GM23338 (cell line): ENCODE measurements around the gene GNAI3. TPM values are rescaled to one million over a fixed set of nuclear protein-coding genes. Genes with fewer than 3 reads are reported as not detected.
A peak's percentile ranks its signal among the peaks of the same experiment; 100 is the strongest.

ENCODE experiments used
- ATAC-seq: fragments of 200-7000 bp; cut with Tn5 transposase; 3 replicates; pipeline ENCODE4 v1.9.1; 2020
- DNase-seq: peaks from one replicate; pipeline ENCODE4 v3.0.0-alpha.2; 2015; ENCODE audit warnings: low spot score
- H2AFZ ChIP-seq: fragments of 200-600 bp; sonication (generic); 2 replicates; pipeline ENCODE4 v1.8.0; 2016; ENCODE audit warnings: antibody characterized with exemption, mild to moderate bottlenecking, moderate library complexity
- H3F3A ChIP-seq: fragments of 200-600 bp; sonication (generic); replicated peaks from 2 replicates; pipeline ENCODE4 v1.8.0; 2017; ENCODE audit warnings: antibody characterized with exemption, mixed run types, low read depth
- H3K27ac ChIP-seq: fragments of 200-600 bp; sonication (generic); 2 replicates; pipeline ENCODE4 v1.6.1; 2016; ENCODE audit warnings: low read depth
- H3K27me3 ChIP-seq: fragments of 200-600 bp; sonication (generic); 2 replicates; pipeline ENCODE4 v1.8.0; 2016; ENCODE audit warnings: mild to moderate bottlenecking, mixed run types, moderate library complexity; ENCODE audit not compliant: insufficient read depth
- H3K36me3 ChIP-seq: fragments of 200-600 bp; sonication (generic); 2 replicates; pipeline ENCODE4 v1.8.0; 2016; ENCODE audit warnings: mild to moderate bottlenecking; ENCODE audit not compliant: insufficient read depth
- H3K4me1 ChIP-seq: fragments of 200-600 bp; sonication (generic); 2 replicates; pipeline ENCODE4 v1.8.0; 2016; ENCODE audit warnings: mild to moderate bottlenecking, moderate library complexity; ENCODE audit not compliant: insufficient read depth
- H3K4me2 ChIP-seq: fragments of 200-600 bp; sonication (generic); 2 replicates; pipeline ENCODE4 v1.7.1; 2017; ENCODE audit warnings: mixed run types
- H3K4me3 ChIP-seq: fragments of 200-600 bp; sonication (generic); 2 replicates; pipeline ENCODE4 v1.6.1; 2016; ENCODE audit warnings: mixed run types
- H3K79me2 ChIP-seq: fragments of 200-600 bp; sonication (generic); replicated peaks from 2 replicates; pipeline ENCODE4 v1.8.0; 2017; ENCODE audit warnings: mild to moderate bottlenecking; ENCODE audit not compliant: insufficient read depth
- H3K9me2 ChIP-seq: fragments of 200-600 bp; sonication (generic); 2 replicates; pipeline ENCODE4 v1.8.0; 2017; ENCODE audit not compliant: insufficient read depth
- H4K20me1 ChIP-seq: fragments of 200-600 bp; sonication (generic); replicated peaks from 2 replicates; pipeline ENCODE4 v1.8.0; 2017; ENCODE audit warnings: mild to moderate bottlenecking; ENCODE audit not compliant: insufficient read depth
- H3K27ac Mint-ChIP-seq: 2 replicates; pipeline ENCODE4 v1.8.0; 2020; ENCODE audit warnings: inconsistent platforms, mild to moderate bottlenecking, moderate library complexity, mixed read lengths
- H3K27me3 Mint-ChIP-seq: 3 replicates; pipeline ENCODE4 v1.8.0; 2022; ENCODE audit warnings: low read depth, mild to moderate bottlenecking, moderate library complexity, mixed read lengths, inconsistent platforms; ENCODE audit not compliant: insufficient read depth, poor library complexity
- H3K36me3 Mint-ChIP-seq: 3 replicates; pipeline ENCODE4 v1.8.0; 2021; ENCODE audit warnings: low read depth, mild to moderate bottlenecking, inconsistent platforms, moderate library complexity, mixed read lengths
- H3K4me1 Mint-ChIP-seq: 3 replicates; pipeline ENCODE4 v1.8.0; 2020; ENCODE audit warnings: mild to moderate bottlenecking, inconsistent platforms, mixed read lengths
- H3K4me3 Mint-ChIP-seq: 3 replicates; pipeline ENCODE4 v1.8.0; 2021; ENCODE audit warnings: moderate library complexity, mild to moderate bottlenecking, inconsistent platforms, mixed read lengths
- H3K9me3 Mint-ChIP-seq: 3 replicates; pipeline ENCODE4 v1.8.0; 2020; ENCODE audit warnings: moderate library complexity, mild to moderate bottlenecking, inconsistent platforms, mixed read lengths
- CREB1 ChIP-seq: fragments of 250-450 bp; sonication (Bioruptor Pico); IDR thresholded peaks from 2 replicates; pipeline ENCODE4 v1.5.0; 2020; ENCODE audit warnings: low read depth, mild to moderate bottlenecking, moderate library complexity
- JUNB ChIP-seq: IDR thresholded peaks from one replicate; pipeline ENCODE4 v1.6.1; 2016; ENCODE audit warnings: antibody characterized with exemption; ENCODE audit not compliant: unreplicated experiment
- REST ChIP-seq: IDR thresholded peaks from one replicate; pipeline ENCODE4 v1.6.1; 2018; ENCODE audit warnings: antibody characterized with exemption; ENCODE audit not compliant: unreplicated experiment
- STAT1 ChIP-seq: IDR thresholded peaks from one replicate; pipeline ENCODE4 v1.6.1; 2016; ENCODE audit warnings: antibody characterized with exemption; ENCODE audit not compliant: unreplicated experiment
- ZNF331 ChIP-seq: fragments of 250-450 bp; sonication (Bioruptor Pico); IDR thresholded peaks from 2 replicates; pipeline ENCODE4 v1.5.0; 2020; ENCODE audit warnings: low read depth, mild to moderate bottlenecking, moderate library complexity
- polyA plus RNA-seq: library from polyadenylated mRNA; unstranded; fragments of >200 nt; fragmentation: Nextera tagmentation; extraction: Ambion mirVana; gene quantifications from 2 replicates; pipeline ENCODE4 v1.2.1, GENCODE V29; 2016
- total RNA-seq: library from RNA; depleted of rRNA; stranded (reverse); fragments of >200 nt; shearing (Covaris generic); gene quantifications from 2 replicates; pipeline ENCODE4 v1.2.3, GENCODE V29; 2014
- TF ChIP-seq, protein P1 (sequence below), 2 experiments: fragments of 200-600 bp in 1 of 2; sonication (generic) in 1 of 2; conservative IDR thresholded peaks; 2 replicates each; pipeline versions ENCODE4 v1.5.1 to v1.6.1; 2016 to 2017; ENCODE audit warnings: antibody characterized with exemption in 2 of 2, low read depth in 2 of 2, mild to moderate bottlenecking in 2 of 2, moderate library complexity in 1 of 2

The GNAI3 gene
- total and polyA plus RNA-seq, 2 experiments from 2014 or later, result 4.5 to 10.2 TPM

DNA sequence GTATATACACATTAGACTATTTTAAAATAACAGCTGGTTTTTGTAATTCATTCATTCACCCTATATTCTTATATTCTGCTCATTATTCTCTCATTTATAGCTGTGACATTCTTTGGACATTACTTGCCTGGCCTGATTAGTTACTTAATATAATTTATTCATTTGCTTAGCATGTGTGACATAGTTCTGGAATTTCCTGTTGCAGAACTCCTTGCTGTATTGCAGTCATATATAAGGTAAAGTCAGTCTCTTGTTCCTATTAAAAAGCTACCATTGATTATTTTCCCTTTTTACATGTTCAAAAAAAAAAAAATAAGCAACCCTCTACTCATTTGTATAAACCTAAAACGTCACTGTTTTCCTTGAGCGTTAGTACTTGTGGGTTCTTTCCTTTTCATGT is 47.1 kb downstream of the GNAI3 start:
- no peak for TF ChIP-seq JUNB
- TF ChIP-seq REST, result no peak
- no peak overlapping the region for H3K27ac ChIP-seq
- H3K36me3 ChIP-seq, result peaks cover 15% of the 10 kb centered on the region; the same call in 1 of the 2 replicates
- no peak overlapping the region for H2AFZ ChIP-seq
- no peaks in the 10 kb centered on the region for H3K27me3 ChIP-seq
- ATAC-seq (no peak), DNase-seq (no peak)
- no peak overlapping the region for H3K4me2 ChIP-seq
- Mint-ChIP-seq H3K27ac (no peak overlapping the region), H3K9me3 (no peaks in the 10 kb centered on the region), H3K36me3 (peaks cover 11% of the 10 kb centered on the region; the same call in 2 of the 3 replicates), H3K27me3 (no peaks in the 10 kb centered on the region), H3K4me3 (no peak overlapping the region), H3K4me1 (peaks cover 2% of the 10 kb centered on the region; the same call in 1 of the 3 replicates)
- no peaks in the 10 kb centered on the region for H3K9me2 ChIP-seq
- no peaks in the 10 kb centered on the region for H3K79me2 ChIP-seq
- no peak overlapping the region for H3K4me3 ChIP-seq
- 0 out of 2 replicates have a peak, but pooled peaks cover 5% of the 10 kb centered on the region for H4K20me1 ChIP-seq
- no peaks in the 10 kb centered on the region for H3K4me1 ChIP-seq
- no peaks in the 10 kb centered on the region for H3F3A ChIP-seq

- Histone ChIP-seq H3K27ac (0 out of 2 replicates have a peak overlapping the region, but pooled peaks have one; percentile 7), H4K20me1 (peaks cover 5% of the 10 kb centered on the region; the same call in 1 of the 2 replicates), H2AFZ (no peak overlapping the region), H3K79me2 (no peaks in the 10 kb centered on the region), H3K4me2 (no peak overlapping the region), H3K9me2 (no peaks in the 10 kb centered on the region), H3F3A (no peaks in the 10 kb centered on the region), H3K27me3 (no peaks in the 10 kb centered on the region), H3K36me3 (0 out of 2 replicates have a peak, but pooled peaks cover 4% of the 10 kb centered on the region), H3K4me1 (no peaks in the 10 kb centered on the region), H3K4me3 (no peak overlapping the region)
- TF ChIP-seq STAT1, result no peak
- TF ChIP-seq JUNB, result no peak
- TF ChIP-seq, protein P1, sequence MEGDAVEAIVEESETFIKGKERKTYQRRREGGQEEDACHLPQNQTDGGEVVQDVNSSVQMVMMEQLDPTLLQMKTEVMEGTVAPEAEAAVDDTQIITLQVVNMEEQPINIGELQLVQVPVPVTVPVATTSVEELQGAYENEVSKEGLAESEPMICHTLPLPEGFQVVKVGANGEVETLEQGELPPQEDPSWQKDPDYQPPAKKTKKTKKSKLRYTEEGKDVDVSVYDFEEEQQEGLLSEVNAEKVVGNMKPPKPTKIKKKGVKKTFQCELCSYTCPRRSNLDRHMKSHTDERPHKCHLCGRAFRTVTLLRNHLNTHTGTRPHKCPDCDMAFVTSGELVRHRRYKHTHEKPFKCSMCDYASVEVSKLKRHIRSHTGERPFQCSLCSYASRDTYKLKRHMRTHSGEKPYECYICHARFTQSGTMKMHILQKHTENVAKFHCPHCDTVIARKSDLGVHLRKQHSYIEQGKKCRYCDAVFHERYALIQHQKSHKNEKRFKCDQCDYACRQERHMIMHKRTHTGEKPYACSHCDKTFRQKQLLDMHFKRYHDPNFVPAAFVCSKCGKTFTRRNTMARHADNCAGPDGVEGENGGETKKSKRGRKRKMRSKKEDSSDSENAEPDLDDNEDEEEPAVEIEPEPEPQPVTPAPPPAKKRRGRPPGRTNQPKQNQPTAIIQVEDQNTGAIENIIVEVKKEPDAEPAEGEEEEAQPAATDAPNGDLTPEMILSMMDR (conservative IDR thresholded peaks at IDR 0.05; ENCODE audit: low read depth in 2 of 2), result no peak
- TF ChIP-seq ZNF331 (CRISPR knock-in tag), result no peak
- TF ChIP-seq CREB1 (CRISPR knock-in tag), result no peak
- TF ChIP-seq REST, result no peak
- Mint-ChIP-seq H3K4me3 (no peak overlapping the region), H3K9me3 (no peaks in the 10 kb centered on the region), H3K27ac (no peak overlapping the region), H3K36me3 (peaks cover 6% of the 10 kb centered on the region; the same call in 2 of the 3 replicates), H3K4me1 (peaks cover 2% of the 10 kb centered on the region; the same call in 2 of the 3 replicates), H3K27me3 (peaks cover 2% of the 10 kb centered on the region)
- DNase-seq, result no peak
- no peak; the same call in 2 of the 3 replicates for ATAC-seq
Observed at GRCh38 chr1:109598156-109598555, 49.7 kb downstream of the GNAI3 start.
